ENCODE results near the gene CD27.

DNA sequence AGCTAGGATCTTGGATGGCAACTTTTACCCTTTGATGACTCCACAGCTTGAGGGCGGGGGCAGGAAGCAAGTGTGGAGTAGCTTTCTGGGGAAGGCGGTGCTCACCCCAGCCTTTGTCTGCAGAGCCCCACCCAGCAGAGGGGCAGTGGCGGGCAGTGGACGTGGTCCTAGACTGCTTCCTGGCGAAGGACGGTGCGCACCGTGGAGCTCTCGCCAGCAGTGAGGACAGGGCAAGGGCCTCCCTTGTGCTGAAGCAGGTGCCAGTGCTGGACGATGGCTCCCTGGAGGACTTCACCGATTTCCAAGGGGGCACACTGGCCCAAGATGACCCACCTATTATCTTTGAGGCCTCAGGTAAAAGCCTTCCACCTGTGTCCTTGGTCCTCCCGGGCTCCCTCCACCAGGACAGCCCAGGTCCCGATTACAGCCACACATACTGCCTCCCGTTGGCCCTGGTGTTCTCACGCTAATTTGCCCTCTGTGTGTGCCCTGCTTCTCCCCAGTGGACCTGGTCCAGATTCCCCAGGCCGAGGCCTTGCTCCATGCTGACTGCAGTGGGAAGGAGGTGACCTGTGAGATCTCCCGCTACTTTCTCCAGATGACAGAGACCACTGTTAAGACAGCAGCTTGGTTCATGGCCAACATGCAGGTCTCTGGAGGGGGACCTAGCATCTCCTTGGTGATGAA, 8.3 kb downstream of the CD27 start:
- TF ChIP-seq SPI1 (IDR thresholded peaks at IDR 0.05; ENCODE audit: low read depth, low read length): no peak
- no peak for TF ChIP-seq POLR2A (IDR thresholded peaks at IDR 0.05; ENCODE audit: low read depth, low read length)
- peak; percentile 8; the same call in 1 of the 2 replicates for TF ChIP-seq POLR2AphosphoS5 (IDR thresholded peaks at IDR 0.05; ENCODE audit: low read depth, low read length)
- no peak for TF ChIP-seq TAF1 (IDR thresholded peaks at IDR 0.05; ENCODE audit: low read depth, low read length)

Measured in GM12891 (cell line).